Psoas muscle (tissue), 8 donors: Measurements from ENCODE around the gene C14orf39. TPM values are rescaled to one million over a fixed set of nuclear protein-coding genes. Genes with fewer than 3 reads are reported as not detected.

Experiments used
- ATAC-seq, 4 donors: fragments of 200-7000 bp; cut with Tn5 transposase; one replicate each; pipeline ENCODE4 v1.9.1; 2020; ENCODE audit warnings: moderate library complexity in 3 of 4, mild to moderate bottlenecking in 2 of 4
- DNase-seq, 2 donors: peaks; one replicate each; pipeline ENCODE4 v3.0.0-alpha.2; 2020
- H3K27ac ChIP-seq: fragments of 200-600 bp; one replicate; pipeline ENCODE4 v1.8.0; 2022
- H3K27me3 ChIP-seq, 3 donors: fragments of 200-600 bp in 1 of 3; one replicate each; pipeline versions ENCODE4 v1.6.1 to v1.8.0; 2013 to 2022; ENCODE audit warnings: low read length in 2 of 3, mild to moderate bottlenecking in 2 of 3, moderate library complexity in 1 of 3; ENCODE audit not compliant: insufficient read depth in 3 of 3
- H3K36me3 ChIP-seq, 2 donors: fragments of 200-600 bp in 1 of 2; one replicate each; pipeline versions ENCODE4 v1.6.1 to v1.8.0; 2013 to 2022; ENCODE audit warnings: low read depth in 1 of 2, mild to moderate bottlenecking in 1 of 2, moderate library complexity in 1 of 2; ENCODE audit not compliant: insufficient read depth in 1 of 2
- H3K4me1 ChIP-seq: fragments of 200-600 bp; one replicate; pipeline ENCODE4 v1.8.0; 2022
- H3K4me3 ChIP-seq: fragments of 200-600 bp; one replicate; pipeline ENCODE4 v1.8.0; 2022; ENCODE audit warnings: mild to moderate bottlenecking
- H3K9me3 ChIP-seq: fragments of 200-600 bp; one replicate; pipeline ENCODE4 v1.8.0; 2022
- CTCF ChIP-seq: fragments of 200-600 bp; IDR thresholded peaks from one replicate; pipeline ENCODE4 v1.8.0; 2022; ENCODE audit warnings: antibody characterized with exemption
- WGBS, 3 donors: extraction: QIAGEN DNeasy Blood & Tissue Kit; methylation state at CpG; one replicate each; pipeline versions ENCODE4 v1.1.6 to v1.1.7; 2013; 5-methylcytosine and 5-hydroxymethylcytosine counted together
- intact Hi-C, 2 donors: fragments of 100-400 bp; cut with DNase I; formaldehyde crosslinking; loops; one replicate each; pipeline versions ENCODE4 v1.11.0 to v1.14.2; 2022
- polyA plus RNA-seq, 3 donors: library from polyadenylated mRNA; stranded (reverse); fragments of 200-250 nt; gene quantifications; one replicate each; pipeline ENCODE4 v1.2.3, GENCODE V29; 2013
- total RNA-seq, 4 donors: library from RNA; stranded (reverse); fragmentation: NEBNext Ultra II Directional in 2 of 4; extraction: Animal tissue kit (Norgen Biotek cat#: 25700) in 2 of 4; gene quantifications; one replicate each; pipeline versions ENCODE4 v1.2.1 to v1.2.4, GENCODE V29; 2021 to 2023
- donor health status: healthy with polysubstance abuse.
- donor health status: DM: no; HTN: no; CAD: no; lungs with moderate emphysema.
- donor health status: Bipolar disorder and iron deficiency.
- donor health status: healthy.
- donor health status: DM: yes; HTN: yes; CAD: no.
- donor health status: DM: no; HTN: no; CAD: no.
- donor health status: DM: no; HTN: no; CAD: no.
- donor health status: DM: yes; HTN: yes; CAD: no.

C14orf39 gene
- total and polyA plus RNA-seq, 7 donors, result 0.12 to 4.4 (median 1.9) TPM

DNA sequence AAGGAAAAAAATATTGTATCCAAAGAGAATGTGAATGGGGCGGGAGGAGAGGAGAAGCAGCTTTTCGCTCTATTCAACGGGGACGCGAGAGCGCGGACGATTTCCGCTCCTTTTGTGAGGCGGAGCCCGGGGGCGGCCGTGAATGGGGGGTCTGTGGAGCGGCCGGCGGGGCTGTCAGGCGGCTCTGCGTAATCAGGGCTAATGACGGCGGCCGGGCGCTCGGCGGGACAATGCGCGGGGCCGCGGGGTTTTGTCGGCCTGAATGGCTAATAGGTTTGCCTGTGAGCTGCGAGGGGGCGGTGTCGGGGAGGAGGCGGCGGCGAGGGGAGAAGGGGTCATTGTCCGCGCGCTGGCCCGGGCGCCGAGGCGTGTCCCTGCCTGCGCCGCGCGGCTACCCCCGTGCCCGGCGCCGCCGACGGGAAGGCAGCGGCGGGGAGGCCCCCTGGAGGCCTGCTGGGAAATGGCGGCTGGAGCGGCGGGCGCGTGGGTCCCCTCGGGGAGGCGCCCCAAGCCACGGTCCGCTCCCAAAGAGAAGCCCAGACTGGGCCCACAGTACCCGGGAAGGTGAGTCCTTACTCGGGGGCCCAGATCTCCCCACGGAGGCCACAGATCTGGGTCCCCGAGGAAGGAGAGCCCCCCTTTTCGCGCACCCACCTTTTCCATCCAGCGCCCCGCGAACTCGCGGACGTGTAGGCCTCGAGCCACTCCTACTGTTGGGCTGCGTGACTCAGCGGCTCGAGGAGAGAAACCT is 29.1 kb upstream of the C14orf39 start:
- no peaks in the 10 kb centered on the region for H3K4me1 ChIP-seq
- TF ChIP-seq CTCF, result peak; percentile 56
- peak overlapping the region; percentile 69 for H3K4me3 ChIP-seq
- ATAC-seq, result peak; percentile 88 to 95 (median 91)
- intact Hi-C loops, result no loop called here
- no peaks in the 10 kb centered on the region for H3K36me3 ChIP-seq
- peaks cover 0 to 20% (median 6%) of the 10 kb centered on the region in 3 donors for H3K27me3 ChIP-seq
- WGBS, 3 donors, result 1 to 5% (median 2%) methylated on average over 58 to 79 of the region's 79 CpGs
- no peaks in the 10 kb centered on the region for H3K9me3 ChIP-seq
- peak; percentile 61 to 83 for DNase-seq
- H3K27ac ChIP-seq, result peak overlapping the region; percentile 43

- H3K27me3 ChIP-seq, result peaks cover 0 to 26% (median 6%) of the 10 kb centered on the region in 3 donors
- WGBS, 3 donors, result 12 to 36% (median 22%) methylated on average over 10 of the region's 10 CpGs
- peak overlapping the region; percentile 69 for H3K4me3 ChIP-seq
- peak in 3 of 4 donors; percentile 32 to 65 (median 37) for ATAC-seq
- intact Hi-C loops, result no loop called here
- peak overlapping the region; percentile 43 for H3K27ac ChIP-seq
- DNase-seq, result no peak
- TF ChIP-seq CTCF, result no peak
- H3K4me1 ChIP-seq, result peaks cover 3% of the 10 kb centered on the region
- H3K9me3 ChIP-seq, result no peaks in the 10 kb centered on the region
- H3K36me3 ChIP-seq, result no peaks in the 10 kb centered on the region
Observed at GRCh38 chr14:60514378-60514740, 28.5 kb upstream of the C14orf39 start.

- H3K27ac ChIP-seq, result no peak overlapping the region
- 51 to 57% (median 54%) methylated on average over 7 of the region's 7 CpGs for WGBS, 3 donors
- H3K27me3 ChIP-seq, result peaks cover 0 to 33% (median 6%) of the 10 kb centered on the region in 3 donors
- no peak for TF ChIP-seq CTCF
- no peaks in the 10 kb centered on the region for H3K36me3 ChIP-seq
- H3K4me1 ChIP-seq, result peaks cover 3% of the 10 kb centered on the region
- DNase-seq (no peak), ATAC-seq (no peak)
- H3K9me3 ChIP-seq, result no peaks in the 10 kb centered on the region
- intact Hi-C loops, result no loop called here
- no peak overlapping the region for H3K4me3 ChIP-seq
Observed at GRCh38 chr14:60512973-60513571, 27.2 kb upstream of the C14orf39 start.

GRCh38 chr14:60512126-60512525 is 26.3 kb upstream of the C14orf39 start:
- ATAC-seq, result no peak
- no peaks in the 10 kb centered on the region for H3K9me3 ChIP-seq
- peaks cover 3% of the 10 kb centered on the region for H3K4me1 ChIP-seq
- no peak overlapping the region for H3K4me3 ChIP-seq
- intact Hi-C loops, result no loop called here
- H3K36me3 ChIP-seq, result no peaks in the 10 kb centered on the region
- 60 to 82% (median 66%) methylated on average over 2 of the region's 2 CpGs for WGBS, 3 donors
- no peak for DNase-seq
- H3K27ac ChIP-seq, result no peak overlapping the region
- H3K27me3 ChIP-seq, result peaks cover 0 to 33% (median 7%) of the 10 kb centered on the region in 3 donors
- TF ChIP-seq CTCF, result no peak
